Endometrial microvascular endothelial cells (primary cell): ENCODE measurements around the gene ADGRB2. TPM values are rescaled to one million over a fixed set of nuclear protein-coding genes. Genes with fewer than 3 reads are reported as not detected.
"Not testable (repeated sequence)": the region's sequence is repeated elsewhere in the genome, so short reads cannot be mapped to it uniquely, and the experiment has no call there.

Source experiments
- in situ Hi-C: cut with HindIII; loops from 2 replicates; pipeline ENCODE4 v1.10.0; 2017; ENCODE audit warnings: low sequenced_read_pairs, low pct_unique_long_range_greater_than_20kb; ENCODE audit errors: inconsistent ontology term
- total RNA-seq: library from RNA; depleted of rRNA; stranded (reverse); fragments of >200 nt; gene quantifications from one replicate; pipeline ENCODE4 v1.2.3, GENCODE V29; 2015; ENCODE audit errors: inconsistent ontology term

The ADGRB2 gene
- total RNA-seq, 1 donor from 2014 or later: 0.19 TPM

GRCh38 chr1:31712630-31713029 lies 51.5 kb downstream of the ADGRB2 start:
- in situ Hi-C loops: no loop called here

DNA sequence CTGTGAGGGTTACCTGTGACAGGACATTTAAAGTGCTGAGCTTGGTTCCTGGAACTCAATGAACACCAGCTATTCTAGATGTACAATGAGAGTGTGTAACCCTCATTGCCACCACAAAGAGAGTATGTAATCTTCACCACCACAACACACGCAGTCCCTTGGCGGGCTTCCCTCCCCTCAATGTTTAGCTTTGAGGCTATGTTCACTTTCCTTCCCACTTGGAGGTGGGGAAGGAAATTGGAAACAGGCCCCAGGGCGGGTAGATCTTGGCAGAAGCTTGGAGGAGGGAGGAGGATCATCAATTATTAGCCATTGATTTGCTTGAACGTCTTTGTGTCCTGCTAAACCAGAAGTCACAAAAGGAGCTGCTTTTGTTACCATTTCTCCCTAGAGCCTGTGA lies 52.1 kb downstream of the ADGRB2 start:
- in situ Hi-C loops: no loop called here

DNA sequence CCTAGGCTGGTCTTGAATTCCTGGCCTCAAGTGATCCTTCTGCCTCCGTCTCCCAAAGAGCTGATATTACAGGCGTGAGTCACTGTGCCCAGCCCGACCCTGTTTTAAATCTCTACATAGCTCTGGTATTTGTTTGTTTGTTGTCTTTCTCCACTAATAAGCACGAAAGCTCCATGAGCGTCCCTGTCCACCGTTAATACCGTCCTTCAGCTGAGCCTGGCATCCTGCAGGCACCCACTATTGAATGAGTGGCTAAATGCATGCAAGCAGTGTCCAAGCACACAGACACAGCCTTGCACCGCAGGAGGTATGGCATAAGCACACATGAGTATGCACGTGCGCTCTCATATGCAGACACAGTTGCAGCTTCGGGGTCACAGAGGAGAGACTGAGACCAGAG lies 55.8 kb downstream of the ADGRB2 start:
- in situ Hi-C loops: no loop called here

GRCh38 chr1:31707711-31708110 lies 56.4 kb downstream of the ADGRB2 start:
- in situ Hi-C loops: no loop called here

- in situ Hi-C loops: not testable (repeated sequence)
Observed at GRCh38 chr1:31707059-31707600, 57.0 kb downstream of the ADGRB2 start.

DNA sequence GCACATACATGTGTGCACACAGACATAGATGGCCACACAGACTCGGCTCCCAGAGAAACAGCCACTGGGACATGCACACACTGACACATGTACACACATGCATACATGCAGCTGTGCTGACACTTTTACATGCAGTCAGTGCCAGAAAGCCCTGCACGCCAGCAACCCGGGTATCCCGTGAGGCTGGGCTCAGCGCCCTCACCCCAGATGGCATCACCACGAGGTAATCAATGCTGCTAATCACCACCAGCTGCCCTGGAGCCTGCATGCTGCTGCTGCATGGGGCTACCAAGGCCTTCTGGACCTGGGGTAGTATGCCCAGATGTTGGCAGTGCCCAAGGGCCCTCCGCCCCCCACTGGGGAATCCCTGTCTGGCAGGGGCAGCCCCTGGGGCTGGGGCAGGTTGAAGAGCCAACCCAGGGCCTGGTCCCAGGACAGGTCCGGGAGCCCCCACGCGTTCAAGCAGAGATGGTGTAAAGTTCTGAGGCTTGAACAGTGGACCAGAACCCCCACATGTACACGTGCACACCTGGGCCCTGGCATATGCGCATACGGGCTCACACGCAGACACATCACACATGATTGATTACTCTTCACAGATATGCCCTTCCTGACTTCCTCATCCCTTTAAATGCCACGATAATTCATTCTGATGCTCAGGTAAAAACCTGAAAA lies 57.6 kb downstream of the ADGRB2 start:
- in situ Hi-C loops: no loop called here

- in situ Hi-C loops: no loop called here
Observed at GRCh38 chr1:31705080-31705866, 58.9 kb downstream of the ADGRB2 start.

GRCh38 chr1:31704271-31705079 lies 59.7 kb downstream of the ADGRB2 start:
- in situ Hi-C loops: no loop called here

- in situ Hi-C loops: no loop called here
Observed at GRCh38 chr1:31703431-31704270, 60.5 kb downstream of the ADGRB2 start, which contains the start of gene COL16A1. COL16A1 (minus strand) TSS chr1:31704017; CDS start chr1:31702193, 1,824 bp downstream.

DNA sequence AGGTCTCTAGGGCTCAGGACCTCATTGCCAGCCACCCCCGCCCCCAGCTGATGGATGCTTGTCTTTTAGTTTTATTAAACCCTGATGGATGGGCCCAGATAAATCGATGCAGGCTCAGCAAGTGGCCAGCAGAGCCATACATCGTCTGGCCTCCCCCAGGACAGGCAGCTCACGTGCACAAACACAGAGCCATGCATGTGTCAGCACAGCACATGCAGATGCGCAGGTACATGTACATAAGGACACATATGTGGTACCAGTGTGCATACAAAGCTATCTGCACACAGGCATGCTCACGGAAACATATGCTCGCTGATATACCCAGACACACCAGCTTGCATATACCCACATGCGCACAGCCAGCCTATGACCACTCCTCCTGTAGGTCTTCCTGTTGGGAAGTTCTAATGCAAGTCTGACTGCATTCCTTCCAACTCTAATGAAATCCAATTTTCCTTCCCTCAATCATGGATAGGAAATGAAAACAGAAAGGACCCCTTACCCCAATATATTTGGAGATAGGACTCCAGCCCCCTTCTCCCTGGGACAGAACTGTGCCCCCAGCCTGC lies 61.2 kb downstream of the ADGRB2 start:
- in situ Hi-C loops: no loop called here

DNA sequence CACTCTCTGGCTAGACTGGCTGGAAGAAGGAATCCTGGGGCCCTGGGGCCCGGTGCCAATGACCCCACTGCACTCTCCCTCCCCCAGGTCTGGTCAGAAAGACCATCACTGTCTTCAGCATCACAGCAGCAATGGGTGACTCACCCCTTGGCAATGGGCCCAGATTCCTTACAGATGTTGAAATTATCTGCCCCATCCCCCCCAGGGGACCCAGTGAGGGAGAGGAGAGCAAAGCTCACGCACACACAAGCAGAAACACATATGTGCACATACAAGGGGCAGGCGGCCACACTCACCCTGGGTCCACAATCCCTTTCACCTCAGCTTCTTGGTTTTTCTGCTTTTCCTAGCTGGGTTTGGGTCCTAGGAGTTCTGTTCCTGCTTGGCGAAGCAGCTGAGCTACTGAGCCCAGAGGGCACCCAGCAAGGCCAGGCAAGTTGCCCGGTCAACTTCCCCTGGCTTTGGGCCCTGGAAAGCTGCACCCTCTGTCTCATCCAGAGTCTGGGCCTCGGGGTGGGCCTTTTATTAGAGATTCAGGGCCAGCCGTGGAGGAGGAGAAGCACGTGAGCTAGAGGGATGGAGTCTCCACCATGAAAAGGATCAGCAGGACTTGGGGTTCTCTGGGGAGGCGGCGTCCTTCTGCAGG lies 62.9 kb downstream of the ADGRB2 start:
- in situ Hi-C loops: no loop called here

DNA sequence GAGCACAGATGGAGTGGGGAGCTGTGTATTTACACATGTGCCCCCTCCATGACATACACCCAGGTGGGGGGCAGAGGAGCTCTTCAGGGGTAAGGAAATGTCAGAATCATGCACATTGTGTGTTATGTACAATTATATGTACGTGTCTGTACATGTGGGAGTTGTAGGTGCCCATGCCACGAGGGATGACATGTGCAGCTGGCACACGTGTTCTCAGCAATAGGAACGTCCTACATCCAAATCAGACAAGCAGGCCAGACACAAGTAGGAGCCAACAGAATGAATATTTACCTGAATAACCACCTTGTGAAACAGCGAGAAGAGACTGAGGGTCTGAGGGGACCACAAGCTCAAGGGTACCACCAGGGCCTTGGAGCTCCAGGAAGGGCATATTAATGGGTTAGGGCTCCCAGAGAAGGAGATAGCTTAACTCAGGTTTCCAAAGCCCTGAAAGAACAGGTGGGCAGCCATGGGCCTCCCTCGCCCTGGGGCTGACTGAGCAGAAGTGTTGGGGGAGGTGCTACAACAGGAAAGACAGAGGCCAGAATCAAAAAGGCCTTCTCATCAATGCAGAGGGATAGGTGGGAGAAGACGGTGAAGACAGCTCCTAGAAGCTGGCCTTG lies 63.6 kb downstream of the ADGRB2 start:
- in situ Hi-C loops: no loop called here

GRCh38 chr1:31699341-31699891 lies 64.7 kb downstream of the ADGRB2 start:
- in situ Hi-C loops: no loop called here

DNA sequence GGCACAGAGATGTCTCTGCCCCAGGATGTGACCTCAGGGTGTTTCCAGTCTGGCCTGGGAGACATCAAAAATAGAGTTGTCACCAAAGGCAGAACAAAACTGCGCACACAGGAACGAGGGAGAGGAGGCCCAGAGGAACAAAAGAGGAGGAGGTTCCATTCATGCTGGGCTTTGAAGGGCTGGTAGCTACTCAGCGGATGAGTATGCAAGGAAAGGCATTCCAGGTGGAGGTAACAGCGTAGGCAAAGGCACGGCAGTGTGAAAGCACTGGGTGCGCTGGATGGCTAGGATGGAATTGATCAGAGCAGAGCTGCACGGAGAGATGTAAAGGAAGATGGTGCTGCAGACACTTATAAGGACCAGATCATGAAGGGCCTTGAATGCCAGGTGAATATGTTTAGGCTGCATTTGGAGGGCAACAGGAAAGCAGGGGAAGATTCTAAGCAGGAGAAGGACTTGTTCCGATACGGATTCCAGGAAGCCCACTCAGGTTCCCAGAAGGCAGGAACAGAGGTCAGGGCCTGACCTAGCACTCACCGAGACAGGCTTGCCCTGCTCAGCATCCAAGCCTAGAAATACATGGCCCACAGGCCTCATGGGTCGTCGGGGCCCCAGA lies 66.7 kb downstream of the ADGRB2 start:
- in situ Hi-C loops: no loop called here

DNA sequence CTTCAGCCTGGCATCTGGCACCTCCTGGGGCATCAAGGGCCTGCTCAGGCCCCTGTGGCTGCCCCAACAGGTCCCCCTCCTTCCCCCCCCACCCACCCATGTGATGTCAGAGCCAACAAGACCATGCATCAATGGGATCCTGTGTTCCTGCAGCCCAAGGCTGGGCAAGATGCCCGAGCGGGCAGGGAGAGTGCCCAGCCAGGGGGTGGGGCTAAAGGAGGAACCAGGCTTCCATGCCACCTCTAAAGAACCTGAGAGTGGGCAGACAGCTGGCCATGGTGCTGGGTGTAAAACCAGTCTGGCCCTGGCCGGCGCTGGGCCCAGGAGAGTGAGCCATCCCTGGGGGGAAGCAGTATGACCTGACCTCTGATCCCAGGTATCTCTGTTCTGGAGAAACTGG lies 67.9 kb downstream of the ADGRB2 start:
- in situ Hi-C loops: no loop called here

DNA sequence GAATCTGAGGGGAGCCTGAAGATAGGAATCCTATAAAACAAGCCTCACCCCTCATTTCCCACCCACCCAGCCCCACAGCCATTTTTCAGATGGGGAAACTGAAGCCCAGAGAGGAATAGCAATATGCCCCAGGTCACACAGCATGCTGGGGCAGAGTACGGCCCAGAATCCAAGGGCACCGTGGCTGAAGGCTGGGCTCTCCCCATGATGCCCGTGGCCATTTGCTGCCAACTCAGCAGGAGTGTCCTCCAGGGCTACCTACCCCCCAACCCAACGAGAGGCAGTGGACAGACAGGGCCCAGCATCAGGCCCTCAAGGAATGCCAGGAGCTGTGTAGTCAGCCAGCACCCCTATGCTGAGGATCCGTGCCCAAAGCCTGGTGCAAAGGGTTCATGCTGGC lies 68.8 kb downstream of the ADGRB2 start:
- in situ Hi-C loops: no loop called here

DNA sequence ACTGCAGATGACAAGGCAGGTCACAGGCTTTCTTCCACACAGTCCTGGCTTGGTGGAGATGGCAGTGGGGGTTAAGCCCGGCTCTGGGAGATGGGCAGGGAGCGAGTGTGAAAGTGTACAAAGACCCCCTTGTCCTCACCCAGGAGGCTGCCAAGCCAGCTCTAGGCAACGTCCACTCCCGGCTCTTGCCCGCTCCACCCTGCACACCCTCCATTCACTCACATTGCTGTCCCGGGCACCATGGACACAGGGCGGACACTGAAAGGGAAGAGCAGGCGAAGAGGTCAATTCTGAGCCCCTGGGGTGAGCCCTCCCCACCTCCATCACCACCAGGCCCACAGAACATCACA lies 69.2 kb downstream of the ADGRB2 start:
- in situ Hi-C loops: no loop called here
